GM19099 (cell line): ENCODE results near the gene MOB1A.
A peak's percentile ranks its signal among the peaks of the same experiment; 100 is the strongest.

Experiments used
- POLR2A ChIP-seq: IDR thresholded peaks from 3 replicates; pipeline ENCODE4 v1.6.1; 2011; ENCODE audit warnings: low read depth; ENCODE audit not compliant: insufficient read length; ENCODE audit errors: extremely low read depth

The MOB1A gene

GRCh38 chr2:74178211-74179062 lies at the start of gene MOB1A:
TSS of gene MOB1A (minus strand) at chr2:74178879. CDS start at chr2:74178674, 205 bp downstream.
- peak; percentile 96 for TF ChIP-seq POLR2A

DNA sequence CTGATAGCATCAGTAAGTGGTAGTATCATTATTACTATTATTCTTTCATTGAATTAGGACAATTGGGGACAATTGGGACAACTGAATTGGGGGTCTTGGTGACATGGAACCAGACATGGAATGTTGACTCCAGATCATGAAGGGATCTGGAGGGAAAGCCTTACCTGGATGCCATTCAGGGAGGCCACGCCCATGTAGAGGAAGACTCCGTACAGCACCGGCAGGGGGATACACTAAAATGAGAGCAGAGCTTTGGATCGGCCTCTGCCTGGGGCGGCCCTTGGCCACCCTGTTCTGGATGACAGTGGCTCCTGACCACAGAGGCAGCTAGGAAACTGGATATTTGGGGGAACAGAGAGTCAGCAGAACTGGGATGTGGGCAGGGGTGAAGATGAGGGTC lies 49.0 kb upstream of the MOB1A start:
- TF ChIP-seq POLR2A, result no peak

GRCh38 chr2:74226648-74227213 lies 48.1 kb upstream of the MOB1A start:
- TF ChIP-seq POLR2A, result no peak

- TF ChIP-seq POLR2A, result no peak
These were observed 47.2 kb upstream of the MOB1A start for GRCh38 chr2:74225698-74226459.

GRCh38 chr2:74223941-74224770 lies 45.5 kb upstream of the MOB1A start:
- no peak for TF ChIP-seq POLR2A

GRCh38 chr2:74222300-74222650 lies 43.6 kb upstream of the MOB1A start:
- TF ChIP-seq POLR2A, result no peak

- peak; percentile 11 for TF ChIP-seq POLR2A
These were observed 43.1 kb upstream of the MOB1A start for GRCh38 chr2:74221604-74222299.

DNA sequence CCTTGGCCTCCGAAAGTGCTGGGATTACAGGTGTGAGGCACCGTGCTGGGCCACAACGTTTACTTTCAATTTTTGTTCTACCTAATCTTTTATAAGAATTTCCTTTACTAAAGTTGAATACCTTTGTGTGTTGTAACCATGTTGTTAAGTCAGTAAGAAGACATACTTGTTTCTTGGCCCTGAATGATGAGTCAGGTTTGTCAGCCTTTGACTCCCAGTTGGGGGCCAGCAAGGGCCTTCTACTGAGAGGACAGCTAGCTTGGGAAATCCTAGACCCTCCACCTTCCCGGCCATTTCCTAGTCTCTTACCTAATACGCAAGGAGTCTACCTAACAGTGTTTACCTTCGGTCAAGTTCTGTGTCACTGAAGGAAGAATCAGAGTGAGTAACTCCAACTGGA lies 42.4 kb upstream of the MOB1A start:
- no peak for TF ChIP-seq POLR2A

- no peak for TF ChIP-seq POLR2A
These were observed 41.3 kb upstream of the MOB1A start for GRCh38 chr2:74219846-74220486.

GRCh38 chr2:74216642-74217041 lies 38.0 kb upstream of the MOB1A start:
- no peak for TF ChIP-seq POLR2A

- TF ChIP-seq POLR2A, result no peak
These were observed 34.2 kb upstream of the MOB1A start for GRCh38 chr2:74212702-74213410.

- no peak for TF ChIP-seq POLR2A
These were observed 27.6 kb upstream of the MOB1A start for GRCh38 chr2:74206180-74206688.

DNA sequence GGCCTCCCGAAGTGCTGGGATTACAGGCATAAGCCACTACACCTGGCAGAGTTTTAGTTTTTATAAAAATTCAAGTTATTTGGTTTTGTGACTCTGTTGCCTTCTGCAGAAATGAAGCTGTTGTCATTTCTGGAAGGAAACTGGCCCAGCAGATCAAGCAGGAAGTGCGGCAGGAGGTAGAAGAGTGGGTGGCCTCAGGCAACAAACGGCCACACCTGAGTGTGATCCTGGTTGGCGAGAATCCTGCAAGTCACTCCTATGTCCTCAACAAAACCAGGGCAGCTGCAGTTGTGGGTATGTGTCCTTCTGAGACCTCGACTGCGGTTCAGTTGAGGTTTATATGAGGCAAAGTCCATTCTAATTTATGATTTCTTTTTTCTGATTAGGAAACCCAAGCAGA lies 26.9 kb upstream of the MOB1A start:
- TF ChIP-seq POLR2A, result no peak
